Body of pancreas (tissue), 4 donors: ENCODE measurements around the gene SLC28A1.

ENCODE experiments used
- CTCF ChIP-seq, 7 experiments: fragments of 450-650 bp in 4 of 7; fragments of 200-600 bp in 3 of 7; sonication (generic) in 3 of 7; IDR thresholded peaks; one replicate each; pipeline ENCODE4 v1.5.1; 2016 to 2019; ENCODE audit warnings: antibody characterized with exemption in 7 of 7
- POLR2A ChIP-seq, 3 donors: fragments of 450-650 bp; IDR thresholded peaks; one replicate each; pipeline ENCODE4 v1.6.1; 2016; ENCODE audit warnings: antibody characterized with exemption in 3 of 3, mild to moderate bottlenecking in 2 of 3

GRCh38 chr15:84914909-84915605 lies 30.6 kb downstream of the SLC28A1 start:
- TF ChIP-seq CTCF (IDR thresholded peaks at IDR 0.05) (no peak), POLR2A (IDR thresholded peaks at IDR 0.05) (peak; percentile 24 to 60 (median 52))
